Osteoblast (primary cell): ENCODE results near the gene PPP6R1. TPM values are rescaled to one million over a fixed set of nuclear protein-coding genes. Genes with fewer than 3 reads are reported as not detected.
"Not testable (repeated sequence)": the region's sequence is repeated elsewhere in the genome, so short reads cannot be mapped to it uniquely, and the experiment has no call there.

Experiments
- DNase-seq: peaks from one replicate; pipeline ENCODE4 v3.0.0; 2011; ENCODE audit warnings: low spot score, mixed read lengths; ENCODE audit not compliant: insufficient read length; ENCODE audit errors: missing footprints
- H2AFZ ChIP-seq: 2 replicates; pipeline ENCODE4 v1.6.0; 2011; ENCODE audit warnings: mild to moderate bottlenecking, low read length
- H3K27ac ChIP-seq: 2 replicates; pipeline ENCODE4 v1.5.1; 2011; ENCODE audit warnings: mild to moderate bottlenecking, low read depth, low read length, moderate library complexity
- H3K27me3 ChIP-seq: 2 replicates; pipeline ENCODE4 v1.6.0; 2012; ENCODE audit warnings: mild to moderate bottlenecking, control low read depth, inconsistent platforms, low read length, moderate library complexity; ENCODE audit not compliant: insufficient read depth
- H3K36me3 ChIP-seq: 2 replicates; pipeline ENCODE4 v1.5.1; 2011; ENCODE audit warnings: mild to moderate bottlenecking, low read length, control low read depth, moderate library complexity; ENCODE audit not compliant: insufficient read depth
- H3K4me1 ChIP-seq: 2 replicates; pipeline ENCODE4 v1.5.1; 2011; ENCODE audit warnings: mild to moderate bottlenecking, low read length, control low read depth, moderate library complexity; ENCODE audit not compliant: insufficient read depth
- H3K4me2 ChIP-seq: 2 replicates; pipeline ENCODE4 v1.6.0; 2011; ENCODE audit warnings: mild to moderate bottlenecking, low read length; ENCODE audit not compliant: insufficient read depth
- H3K4me3 ChIP-seq: fragments of 200-600 bp; sonication (generic); 3 replicates; pipeline ENCODE4 v1.5.1; 2012; ENCODE audit warnings: mild to moderate bottlenecking, low read length, inconsistent platforms; ENCODE audit not compliant: insufficient read depth
- H3K79me2 ChIP-seq: 2 replicates; pipeline ENCODE4 v1.6.0; 2012; ENCODE audit warnings: mild to moderate bottlenecking, low read length, control low read depth, inconsistent platforms; ENCODE audit not compliant: insufficient read depth
- H3K9me3 ChIP-seq: 2 replicates; pipeline ENCODE4 v1.5.1; 2011; ENCODE audit warnings: low read depth, low read length, control low read depth
- H4K20me1 ChIP-seq: 2 replicates; pipeline ENCODE4 v1.6.0; 2012; ENCODE audit warnings: mild to moderate bottlenecking, low read length, control low read depth; ENCODE audit not compliant: insufficient read depth
- total RNA-seq: library from RNA; depleted of rRNA; stranded (reverse); fragments of >200 nt; gene quantifications from 2 replicates; pipeline ENCODE4 v1.2.3, GENCODE V29; 2012
- TF ChIP-seq, protein P1 (sequence below): IDR thresholded peaks from 2 replicates; pipeline ENCODE4 v1.5.1; 2011; ENCODE audit warnings: mild to moderate bottlenecking, low read depth, low read length, moderate library complexity; ENCODE audit errors: extremely low read depth

PPP6R1 gene
- total RNA-seq, 1 donor = 32.6 TPM

DNA sequence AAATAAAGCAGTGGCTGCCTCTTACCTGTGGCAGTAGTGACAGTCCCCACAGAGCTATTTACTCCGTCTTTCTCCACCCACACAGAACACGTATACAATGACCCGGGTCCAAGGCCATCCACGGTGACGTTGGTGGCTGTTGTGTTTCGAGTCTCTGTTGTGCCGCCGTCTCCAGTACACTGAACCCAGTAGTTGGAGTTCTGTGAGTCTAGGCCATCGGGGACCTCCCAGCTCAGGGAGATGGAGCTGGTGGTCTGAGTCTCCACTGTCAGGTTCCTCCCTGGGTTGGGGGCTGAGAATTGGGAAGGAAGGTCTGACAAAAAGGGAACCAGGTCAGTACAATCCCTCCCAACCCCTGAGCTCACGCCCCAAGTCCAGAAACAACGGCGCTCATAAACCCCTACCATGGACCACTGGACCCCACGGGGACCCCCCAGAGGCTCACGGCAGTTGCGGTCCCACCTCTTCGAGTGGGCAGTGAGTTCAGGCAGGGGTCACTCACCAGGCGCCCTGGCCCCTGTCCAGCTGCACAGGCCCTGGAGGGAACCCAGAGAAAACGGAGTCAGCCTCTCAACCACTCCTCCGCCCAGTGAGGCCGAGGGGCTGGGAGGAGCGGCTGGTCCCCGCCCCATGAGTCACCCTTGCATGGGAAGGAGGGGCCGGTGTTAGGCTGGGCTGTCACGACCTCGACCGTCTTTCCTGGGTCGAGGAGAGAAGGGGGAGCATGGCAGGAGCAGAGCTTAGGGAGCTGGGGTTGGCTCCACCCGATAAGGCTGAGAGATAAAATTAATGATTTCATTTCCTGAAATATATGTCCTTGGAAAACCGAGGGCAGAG, 51.9 kb downstream of the PPP6R1 start:
- Histone ChIP-seq H3K9me3 (no peaks in the 10 kb centered on the region), H3K4me3 (peak overlapping the region; percentile 46)
- TF ChIP-seq, protein P1, sequence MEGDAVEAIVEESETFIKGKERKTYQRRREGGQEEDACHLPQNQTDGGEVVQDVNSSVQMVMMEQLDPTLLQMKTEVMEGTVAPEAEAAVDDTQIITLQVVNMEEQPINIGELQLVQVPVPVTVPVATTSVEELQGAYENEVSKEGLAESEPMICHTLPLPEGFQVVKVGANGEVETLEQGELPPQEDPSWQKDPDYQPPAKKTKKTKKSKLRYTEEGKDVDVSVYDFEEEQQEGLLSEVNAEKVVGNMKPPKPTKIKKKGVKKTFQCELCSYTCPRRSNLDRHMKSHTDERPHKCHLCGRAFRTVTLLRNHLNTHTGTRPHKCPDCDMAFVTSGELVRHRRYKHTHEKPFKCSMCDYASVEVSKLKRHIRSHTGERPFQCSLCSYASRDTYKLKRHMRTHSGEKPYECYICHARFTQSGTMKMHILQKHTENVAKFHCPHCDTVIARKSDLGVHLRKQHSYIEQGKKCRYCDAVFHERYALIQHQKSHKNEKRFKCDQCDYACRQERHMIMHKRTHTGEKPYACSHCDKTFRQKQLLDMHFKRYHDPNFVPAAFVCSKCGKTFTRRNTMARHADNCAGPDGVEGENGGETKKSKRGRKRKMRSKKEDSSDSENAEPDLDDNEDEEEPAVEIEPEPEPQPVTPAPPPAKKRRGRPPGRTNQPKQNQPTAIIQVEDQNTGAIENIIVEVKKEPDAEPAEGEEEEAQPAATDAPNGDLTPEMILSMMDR = no peak

DNA sequence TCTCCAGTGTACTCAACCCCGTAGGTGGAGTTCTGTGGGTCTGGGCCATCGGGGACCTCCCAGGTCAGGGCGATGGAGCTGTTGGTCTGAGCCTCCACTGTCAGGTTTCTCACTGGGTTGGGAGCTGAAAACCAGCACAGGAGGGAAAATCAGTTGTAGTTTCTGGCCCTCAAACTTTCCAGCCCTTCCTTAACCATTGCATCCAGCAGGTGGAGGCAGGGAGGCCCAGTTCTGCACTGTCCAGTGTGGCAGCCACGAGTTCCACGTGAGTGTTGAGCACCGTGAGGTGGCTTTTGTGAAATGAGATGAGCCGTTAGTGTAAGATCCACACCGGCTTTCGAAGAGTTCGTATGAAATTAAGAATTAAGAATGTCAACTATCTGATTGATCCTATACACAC, 56.6 kb downstream of the PPP6R1 start:
- not testable (repeated sequence) for H3K27ac ChIP-seq, H3K27me3 ChIP-seq, H3K36me3 ChIP-seq, H3K79me2 ChIP-seq, H4K20me1 ChIP-seq, H3K4me2 ChIP-seq, H3K9me3 ChIP-seq, H2AFZ ChIP-seq, H3K4me1 ChIP-seq, H3K4me3 ChIP-seq
- peak; percentile 79 for DNase-seq
- TF ChIP-seq, protein P1 = peak; percentile 37

More for the DNA sequence above, 51.9 kb downstream of the PPP6R1 start:
- no peaks in the 10 kb centered on the region for H3K36me3 ChIP-seq
- no peaks in the 10 kb centered on the region for H3K79me2 ChIP-seq
- H3K4me1 ChIP-seq = peaks cover 26% of the 10 kb centered on the region
- no peak overlapping the region for H2AFZ ChIP-seq
- H4K20me1 ChIP-seq = peaks cover 2% of the 10 kb centered on the region
- DNase-seq = peak; percentile 99
- H3K27me3 ChIP-seq = no peaks in the 10 kb centered on the region
- no peak overlapping the region for H3K27ac ChIP-seq
- peak overlapping the region; percentile 55 for H3K4me2 ChIP-seq

DNA sequence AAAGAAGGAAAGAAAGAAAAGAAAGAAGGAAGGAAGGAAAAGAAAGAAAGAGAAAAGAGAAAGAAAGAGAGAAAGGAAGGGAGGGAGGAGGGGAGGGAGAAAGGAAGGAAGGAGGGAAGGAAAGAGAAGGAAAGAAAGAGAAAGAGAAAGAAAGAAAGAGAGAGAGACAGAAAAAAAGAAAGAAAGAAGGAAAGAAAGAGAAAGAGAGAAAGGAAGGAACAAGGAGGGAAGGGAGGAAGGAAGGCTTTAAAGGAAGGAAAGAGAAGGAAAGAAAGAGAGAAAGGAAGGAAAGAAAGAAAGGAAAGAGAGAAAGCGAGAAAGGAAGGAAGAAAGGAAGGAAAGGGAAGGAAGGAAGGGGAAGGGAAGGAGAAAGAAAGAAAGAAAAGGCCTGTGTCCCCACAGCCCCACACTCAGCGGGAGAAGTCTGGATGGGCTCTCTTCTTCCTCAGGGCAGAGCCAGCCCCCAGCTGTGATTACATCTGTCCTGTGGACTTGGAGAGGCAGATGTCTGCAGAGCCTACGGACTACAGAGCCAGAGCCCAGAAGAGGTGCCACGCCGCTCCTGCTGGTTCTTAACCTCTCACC, 59.1 kb downstream of the PPP6R1 start:
- Histone ChIP-seq H3K9me3 (no peaks in the 10 kb centered on the region), H3K4me2 (no peak overlapping the region), H3K27me3 (no peaks in the 10 kb centered on the region), H4K20me1 (no peaks in the 10 kb centered on the region), H3K4me3 (no peak overlapping the region), H3K4me1 (no peaks in the 10 kb centered on the region), H3K36me3 (no peaks in the 10 kb centered on the region), H3K79me2 (no peaks in the 10 kb centered on the region), H3K27ac (no peak overlapping the region), H2AFZ (no peak overlapping the region)
- TF ChIP-seq, protein P1 = no peak
- no peak for DNase-seq

DNA sequence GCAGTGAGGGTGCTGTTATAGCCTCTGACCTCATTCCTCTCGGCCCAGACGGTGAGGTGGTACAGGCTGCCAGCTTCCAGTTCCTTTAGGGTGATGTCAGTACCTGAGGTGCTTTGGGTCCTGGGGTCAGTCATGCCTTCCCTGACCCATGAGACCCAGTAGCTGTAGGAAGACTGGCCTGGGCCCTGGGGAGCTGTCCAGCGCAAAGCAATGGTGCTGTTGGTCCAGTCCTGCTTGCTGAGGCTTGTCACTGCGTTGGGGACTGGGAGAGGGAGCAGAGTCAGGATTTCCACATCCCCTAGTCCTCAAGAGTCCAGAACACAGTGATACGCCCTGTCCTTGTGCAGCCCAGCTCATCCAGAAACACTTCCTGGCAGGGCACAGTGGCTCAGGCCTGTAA, 60.2 kb downstream of the PPP6R1 start:
- Histone ChIP-seq H3K27ac (no peak overlapping the region), H3K4me2 (no peak overlapping the region), H3K36me3 (no peaks in the 10 kb centered on the region), H3K4me3 (no peak overlapping the region), H4K20me1 (no peaks in the 10 kb centered on the region), H3K79me2 (no peaks in the 10 kb centered on the region), H3K9me3 (no peaks in the 10 kb centered on the region), H2AFZ (no peak overlapping the region), H3K27me3 (no peaks in the 10 kb centered on the region), H3K4me1 (no peaks in the 10 kb centered on the region)
- no peak for DNase-seq
- TF ChIP-seq, protein P1 = no peak
